H1 (cell line): ENCODE data around the gene DDI2. TPM values are rescaled to one million over a fixed set of nuclear protein-coding genes. Genes with fewer than 3 reads are reported as not detected.

Source experiments
- GABPA ChIP-seq: IDR thresholded peaks from 2 replicates; pipeline ENCODE4 v1.6.1; 2011; ENCODE audit warnings: mild to moderate bottlenecking, low read length, moderate library complexity, borderline replicate concordance; ENCODE audit not compliant: insufficient read depth
- GTF2F1 ChIP-seq: IDR thresholded peaks from 2 replicates; pipeline ENCODE4 v1.6.1; 2012; ENCODE audit warnings: low read depth, low read length, improper control_type of control experiment, borderline replicate concordance
- POLR2AphosphoS5 ChIP-seq: IDR thresholded peaks from 2 replicates; pipeline ENCODE4 v1.6.1; 2011; ENCODE audit warnings: low read depth, low read length
- YY1 ChIP-seq: IDR thresholded peaks from 2 replicates; pipeline ENCODE4 v1.6.1; 2011; ENCODE audit warnings: low read depth, mild to moderate bottlenecking, low read length
- ZNF274 ChIP-seq: IDR thresholded peaks from 2 replicates; pipeline ENCODE4 v1.7.0; 2012; ENCODE audit warnings: low read length, borderline replicate concordance; ENCODE audit errors: extremely low read depth
- polyA plus RNA-seq, 7 experiments: library from polyadenylated mRNA; depleted of rRNA in 3 of 7; stranded (reverse) in 5 of 7; unstranded in 2 of 7; fragments of >200 nt in 5 of 7; fragments of 200-250 nt in 2 of 7; gene quantifications; 1 replicate in 5 of 7; 2 replicates in 1 of 7; 4 replicates in 1 of 7; pipeline versions ENCODE4 v1.2.1 to v1.2.3, GENCODE V29; 2011 to 2013; ENCODE audit warnings: missing spikeins in 2 of 7, mixed read lengths in 2 of 7
- total RNA-seq: library from RNA; stranded (reverse); fragmentation: NEBNext Ultra II Directional; extraction: Animal tissue kit (Norgen Biotek cat#: 25700); gene quantifications from 2 replicates; pipeline ENCODE4 v1.2.1, GENCODE V29; 2021
- TF ChIP-seq, protein P1 (sequence below): IDR thresholded peaks from 2 replicates; pipeline ENCODE4 v1.6.1; 2012; ENCODE audit warnings: low read length, inconsistent platforms

The DDI2 gene
- total and polyA plus RNA-seq, 2 of the 8 experiments (the other 6 are each of a cell fraction or from before 2014, with no cell fraction given): 7.7 to 38.3 TPM

DNA sequence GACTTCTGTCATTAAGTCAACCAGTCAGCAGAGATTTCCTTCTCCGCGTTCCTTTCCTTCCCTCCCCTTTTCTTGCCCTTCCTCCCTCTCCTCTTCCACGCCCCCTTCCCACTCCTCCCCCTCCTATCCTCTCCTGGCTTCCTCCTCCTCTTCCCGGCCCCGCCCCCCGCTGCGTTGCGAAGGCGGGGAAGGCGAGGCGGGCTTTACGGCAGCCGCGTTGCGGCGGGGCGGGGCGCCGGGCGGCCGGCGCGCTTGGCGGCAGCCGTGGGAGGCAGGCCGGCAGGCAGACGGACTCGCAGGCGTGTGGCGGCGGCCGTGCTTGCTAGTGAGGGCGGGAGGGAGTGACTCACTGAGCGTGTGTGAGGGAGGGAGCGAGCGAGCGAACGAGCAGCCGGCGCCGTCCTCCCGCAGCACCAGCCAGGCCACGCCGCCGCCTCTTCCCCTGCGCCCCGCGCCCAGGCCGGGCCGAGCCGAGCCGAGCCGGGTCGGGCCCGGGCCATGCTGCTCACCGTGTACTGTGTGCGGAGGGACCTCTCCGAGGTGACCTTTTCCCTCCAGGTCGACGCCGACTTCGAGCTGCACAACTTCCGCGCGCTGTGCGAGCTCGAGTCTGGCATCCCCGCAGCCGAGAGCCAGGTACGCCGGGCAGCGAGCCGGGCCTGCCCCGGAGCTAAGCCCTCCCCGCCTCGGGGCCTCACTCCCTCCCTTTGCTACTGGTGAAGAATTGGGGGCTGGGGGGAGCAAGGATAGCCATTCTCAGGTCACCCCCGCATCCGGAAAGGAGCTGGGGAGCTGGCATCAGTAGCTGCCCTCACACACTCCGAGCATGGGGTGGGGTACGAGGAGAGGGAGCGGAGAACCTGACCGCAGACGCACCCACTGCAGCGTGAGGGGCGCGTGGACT, at the start of gene DDI2 (continued):
- TF ChIP-seq GTF2F1: no peak
- 0 out of 2 replicates have a peak, but pooled peaks have one; percentile 40 for TF ChIP-seq GABPA
- TF ChIP-seq POLR2AphosphoS5: peak; percentile 51; the same call in 1 of the 2 replicates
- TF ChIP-seq YY1: no peak
- no peak for TF ChIP-seq ZNF274
- TF ChIP-seq, protein P1, sequence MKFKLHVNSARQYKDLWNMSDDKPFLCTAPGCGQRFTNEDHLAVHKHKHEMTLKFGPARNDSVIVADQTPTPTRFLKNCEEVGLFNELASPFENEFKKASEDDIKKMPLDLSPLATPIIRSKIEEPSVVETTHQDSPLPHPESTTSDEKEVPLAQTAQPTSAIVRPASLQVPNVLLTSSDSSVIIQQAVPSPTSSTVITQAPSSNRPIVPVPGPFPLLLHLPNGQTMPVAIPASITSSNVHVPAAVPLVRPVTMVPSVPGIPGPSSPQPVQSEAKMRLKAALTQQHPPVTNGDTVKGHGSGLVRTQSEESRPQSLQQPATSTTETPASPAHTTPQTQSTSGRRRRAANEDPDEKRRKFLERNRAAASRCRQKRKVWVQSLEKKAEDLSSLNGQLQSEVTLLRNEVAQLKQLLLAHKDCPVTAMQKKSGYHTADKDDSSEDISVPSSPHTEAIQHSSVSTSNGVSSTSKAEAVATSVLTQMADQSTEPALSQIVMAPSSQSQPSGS: no peak
- TF ChIP-seq, all 59 proteins: peak for 16
